PC-3 (cell line): ENCODE data around the gene CDH12. TPM values are rescaled to one million over a fixed set of nuclear protein-coding genes. Genes with fewer than 3 reads are reported as not detected.

Experiments
- ATAC-seq: fragments of 200-7000 bp; cut with Tn5 transposase; 2 replicates; pipeline ENCODE4 v1.9.1; 2020; ENCODE audit warnings: mild to moderate bottlenecking, moderate library complexity
- BruUV-seq: library from RNA; stranded (reverse); fragments of 400-500 nt; replicated peaks from 2 replicates; lab custom pipeline; 2021; lab: Mats Ljungman, UMichigan
- CTCF ChIA-PET: fragments of 300-600 bp; sonication (Branson Sonifier 250); formaldehyde crosslinking; loops from one replicate; lab custom pipeline; 2022; ENCODE audit warnings: antibody characterized with exemption; lab: Charles Lee
- POLR2A ChIA-PET: fragments of 300-600 bp; sonication (Branson Sonifier 250); formaldehyde crosslinking; loops from one replicate; lab custom pipeline; 2022; ENCODE audit warnings: antibody characterized with exemption; ENCODE audit not compliant: unreplicated experiment; lab: Charles Lee
- DNase-seq: peaks from one replicate; pipeline ENCODE4 v3.0.0-alpha.2; 2015
- H2AFZ ChIP-seq: fragments of 300-600 bp; sonication (generic); 2 replicates; pipeline ENCODE4 v1.6.0; 2016; ENCODE audit warnings: antibody characterized with exemption, low read length
- H3F3A ChIP-seq: fragments of 300-600 bp; sonication (generic); one replicate; pipeline ENCODE4 v1.6.0; 2017; ENCODE audit warnings: antibody characterized with exemption, low read length, control low read depth, mild to moderate bottlenecking; ENCODE audit not compliant: unreplicated experiment
- H3K27ac ChIP-seq: fragments of 300-600 bp; sonication (generic); 2 replicates; pipeline ENCODE4 v1.5.1; 2016; ENCODE audit warnings: mild to moderate bottlenecking, low read length
- H3K27me3 ChIP-seq: fragments of 300-600 bp; sonication (generic); 2 replicates; pipeline ENCODE4 v1.6.1; 2016; ENCODE audit warnings: low read length, mixed read lengths
- H3K36me3 ChIP-seq: fragments of 300-600 bp; sonication (generic); 2 replicates; pipeline ENCODE4 v1.6.1; 2016; ENCODE audit warnings: low read depth, mixed run types, low read length, mixed read lengths
- H3K4me1 ChIP-seq: fragments of 300-600 bp; sonication (generic); 2 replicates; pipeline ENCODE4 v1.5.1; 2016; ENCODE audit warnings: low read length; ENCODE audit not compliant: insufficient read depth
- H3K4me2 ChIP-seq: fragments of 300-600 bp; sonication (generic); 2 replicates; pipeline ENCODE4 v1.6.0; 2016; ENCODE audit warnings: low read length
- H3K4me3 ChIP-seq: fragments of 300-600 bp; sonication (generic); 2 replicates; pipeline ENCODE4 v1.5.1; 2016; ENCODE audit warnings: mild to moderate bottlenecking, low read length, mixed read lengths
- H3K79me2 ChIP-seq: fragments of 300-600 bp; sonication (generic); 2 replicates; pipeline ENCODE4 v1.6.1; 2017; ENCODE audit warnings: low read length, mixed read lengths
- H3K9ac ChIP-seq: fragments of 300-600 bp; sonication (generic); 2 replicates; pipeline ENCODE4 v1.6.0; 2016; ENCODE audit warnings: mild to moderate bottlenecking, low read length
- H3K9me2 ChIP-seq: fragments of 300-600 bp; sonication (generic); replicated peaks from 2 replicates; pipeline ENCODE4 v1.6.1; 2016; ENCODE audit warnings: mixed run types, low read length, mixed read lengths
- H3K9me3 ChIP-seq: fragments of 300-600 bp; sonication (generic); 2 replicates; pipeline ENCODE4 v1.6.1; 2016; ENCODE audit warnings: low read length, mixed read lengths
- H4K20me1 ChIP-seq: fragments of 300-600 bp; sonication (generic); 2 replicates; pipeline ENCODE4 v1.6.1; 2016; ENCODE audit warnings: low read length, mixed read lengths
- EZH2 ChIP-seq: fragments of 300-600 bp; sonication (generic); IDR thresholded peaks from one replicate; pipeline ENCODE4 v1.6.1; 2017; ENCODE audit warnings: antibody characterized with exemption, mild to moderate bottlenecking, low read length; ENCODE audit not compliant: unreplicated experiment
- EZH2phosphoT487 ChIP-seq: fragments of 300-600 bp; sonication (generic); IDR thresholded peaks from 2 replicates; pipeline ENCODE4 v1.6.1; 2018; ENCODE audit warnings: mild to moderate bottlenecking, antibody characterized with exemption, low read length, borderline replicate concordance
- intact Hi-C: fragments of 100-400 bp; cut with micrococcal nuclease; formaldehyde crosslinking; loops from 2 replicates; pipeline ENCODE4 v1.9.0; 2023
- total RNA-seq: library from RNA; depleted of rRNA; stranded (reverse); fragments of >200 nt; gene quantifications from 2 replicates; pipeline ENCODE4 v1.2.3, GENCODE V29; 2014
- TF ChIP-seq, protein P1 (sequence below): fragments of 300-600 bp; sonication (generic); conservative IDR thresholded peaks from 2 replicates; pipeline ENCODE4 v1.5.1; 2017; ENCODE audit warnings: antibody characterized with exemption, low read depth, mild to moderate bottlenecking, low read length

Gene CDH12
- total RNA-seq, 1 experiment from 2014 or later, result 0.44 TPM

- H3K4me2 ChIP-seq, result peak overlapping the region; percentile 44
- ATAC-seq (peak; percentile 98), DNase-seq (peak; percentile 60)
- no peak overlapping the region for H3K9ac ChIP-seq
- no peaks in the 10 kb centered on the region for H3K27me3 ChIP-seq
- no peaks in the 10 kb centered on the region for H3K9me3 ChIP-seq
- 0 out of 2 replicates have a peak, but pooled peaks cover 2% of the 10 kb centered on the region for H3K9me2 ChIP-seq
- peaks cover 19% of the 10 kb centered on the region for H3K4me1 ChIP-seq
- ChIA-PET CTCF (no interaction called here), POLR2A (no interaction called here)
- H3K27ac ChIP-seq, result peak overlapping the region; percentile 34
- H3K36me3 ChIP-seq, result no peaks in the 10 kb centered on the region
- intact Hi-C loops, result no loop called here
- TF ChIP-seq, protein P1, sequence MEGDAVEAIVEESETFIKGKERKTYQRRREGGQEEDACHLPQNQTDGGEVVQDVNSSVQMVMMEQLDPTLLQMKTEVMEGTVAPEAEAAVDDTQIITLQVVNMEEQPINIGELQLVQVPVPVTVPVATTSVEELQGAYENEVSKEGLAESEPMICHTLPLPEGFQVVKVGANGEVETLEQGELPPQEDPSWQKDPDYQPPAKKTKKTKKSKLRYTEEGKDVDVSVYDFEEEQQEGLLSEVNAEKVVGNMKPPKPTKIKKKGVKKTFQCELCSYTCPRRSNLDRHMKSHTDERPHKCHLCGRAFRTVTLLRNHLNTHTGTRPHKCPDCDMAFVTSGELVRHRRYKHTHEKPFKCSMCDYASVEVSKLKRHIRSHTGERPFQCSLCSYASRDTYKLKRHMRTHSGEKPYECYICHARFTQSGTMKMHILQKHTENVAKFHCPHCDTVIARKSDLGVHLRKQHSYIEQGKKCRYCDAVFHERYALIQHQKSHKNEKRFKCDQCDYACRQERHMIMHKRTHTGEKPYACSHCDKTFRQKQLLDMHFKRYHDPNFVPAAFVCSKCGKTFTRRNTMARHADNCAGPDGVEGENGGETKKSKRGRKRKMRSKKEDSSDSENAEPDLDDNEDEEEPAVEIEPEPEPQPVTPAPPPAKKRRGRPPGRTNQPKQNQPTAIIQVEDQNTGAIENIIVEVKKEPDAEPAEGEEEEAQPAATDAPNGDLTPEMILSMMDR, result no peak
- H3K79me2 ChIP-seq, result no peaks in the 10 kb centered on the region
- no peak overlapping the region for H2AFZ ChIP-seq
- H3K4me3 ChIP-seq, result no peak overlapping the region
- BruUV-seq, result no TSS peak
- no peaks in the 10 kb centered on the region for H4K20me1 ChIP-seq
- no peaks in the 10 kb centered on the region for H3F3A ChIP-seq
Measured at GRCh38 chr5:22471154-22471553, 382.0 kb downstream of the CDH12 start.

DNA sequence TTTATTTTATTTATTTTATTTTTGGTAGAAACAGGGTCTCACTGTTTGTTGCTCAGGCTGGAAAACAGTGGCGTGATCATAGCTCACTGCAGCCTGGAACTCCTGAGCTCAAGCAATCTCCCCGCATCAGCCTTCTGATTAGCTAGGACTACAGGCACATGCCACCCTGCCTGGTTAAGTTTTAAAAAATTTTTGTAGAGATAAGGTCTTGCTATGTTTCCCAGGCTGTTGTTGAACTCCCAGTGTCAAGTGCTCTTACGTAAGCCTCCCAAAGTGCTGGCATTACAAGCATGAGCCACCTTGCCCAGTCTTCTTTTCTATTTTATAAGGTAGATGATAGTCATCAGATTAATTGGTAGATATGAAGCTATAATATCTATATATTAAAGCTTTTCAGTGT lies 382.7 kb downstream of the CDH12 start:
- no peak overlapping the region for H3K9ac ChIP-seq
- ChIA-PET CTCF (interaction anchor here (0.6 kb wide), 1 partner anchor 499 kb away, joined by 5 read pairs; no protein-coding TSS in a partner anchor), POLR2A (no interaction called here)
- H3F3A ChIP-seq, result no peaks in the 10 kb centered on the region
- no TSS peak for BruUV-seq
- TF ChIP-seq, protein P1, result no peak
- TF ChIP-seq EZH2, result no peak
- no peak for TF ChIP-seq EZH2phosphoT487
- no peaks in the 10 kb centered on the region for H3K9me3 ChIP-seq
- no peak overlapping the region for H3K4me3 ChIP-seq
- no peak overlapping the region for H3K4me2 ChIP-seq
- no peak for ATAC-seq
- H3K27me3 ChIP-seq, result no peaks in the 10 kb centered on the region
- H3K27ac ChIP-seq, result peak overlapping the region; percentile 34; the same call in 1 of the 2 replicates
- H4K20me1 ChIP-seq, result no peaks in the 10 kb centered on the region
- peaks cover 19% of the 10 kb centered on the region for H3K4me1 ChIP-seq
- intact Hi-C loops, result no loop called here
- H3K79me2 ChIP-seq, result no peaks in the 10 kb centered on the region
- no peak overlapping the region for H2AFZ ChIP-seq
- 0 out of 2 replicates have a peak, but pooled peaks cover 2% of the 10 kb centered on the region for H3K9me2 ChIP-seq
- DNase-seq, result no peak
- no peaks in the 10 kb centered on the region for H3K36me3 ChIP-seq

- Histone ChIP-seq H3K4me3 (no peak overlapping the region), H3K36me3 (no peaks in the 10 kb centered on the region), H3K9me3 (no peaks in the 10 kb centered on the region), H3K27me3 (no peaks in the 10 kb centered on the region), H4K20me1 (no peaks in the 10 kb centered on the region), H3K27ac (no peak overlapping the region), H3K9ac (no peak overlapping the region), H3K4me1 (peaks cover 3% of the 10 kb centered on the region), H3K9me2 (no peaks in the 10 kb centered on the region), H3K79me2 (no peaks in the 10 kb centered on the region), H3K4me2 (no peak overlapping the region), H3F3A (no peaks in the 10 kb centered on the region), H2AFZ (no peak overlapping the region)
- BruUV-seq, result no TSS peak
- ChIA-PET POLR2A (no interaction called here), CTCF (no interaction called here)
- ATAC-seq (no peak), DNase-seq (no peak)
- TF ChIP-seq EZH2phosphoT487, result no peak
- no peak for TF ChIP-seq EZH2
- intact Hi-C loops, result no loop called here
Measured at GRCh38 chr5:22465616-22466015, 387.5 kb downstream of the CDH12 start.
